ENCODE results near the gene ENDOG. TPM values are rescaled to one million over a fixed set of nuclear protein-coding genes. Genes with fewer than 3 reads are reported as not detected.
"Not testable (repeated sequence)": the region's sequence is repeated elsewhere in the genome, so short reads cannot be mapped to it uniquely, and the experiment has no call there.

ENDOG gene
- total RNA-seq, 3 donors from 2014 or later, result 25.6 to 39.7 (median 25.8) TPM

GRCh38 chr9:128771745-128772519, 46.4 kb upstream of the ENDOG start, which contains the start of gene ZER1:
Gene ZER1 (minus strand): TSS chr9:128771927. CDS start chr9:128755565, 16,362 bp downstream.
- peak; percentile 90 to 94 for DNase-seq (ENCODE audit: low spot score in 2 of 2)
- Histone ChIP-seq H3K27ac (peak within 1 kb of the TSS; percentile 98), H3K9me3 (no peaks in the 10 kb centered on the region), H3K4me1 (peaks cover 4 to 6% of the 10 kb centered on the region in 2 donors), H3K27me3 (no peaks in the 10 kb centered on the region), H3K36me3 (no peaks in the 10 kb centered on the region), H3K4me3 (peak within 1 kb of the TSS; percentile 77 to 98 (median 89))
- TF ChIP-seq POLR2AphosphoS5 (IDR thresholded peaks at IDR 0.05), result peak; percentile 62 to 94 (median 89)
- TF ChIP-seq POLR2A (IDR thresholded peaks at IDR 0.05), result peak; percentile 65
- TF ChIP-seq CTCF (IDR thresholded peaks at IDR 0.05), result peak in 1 of 3 donors; percentile 9
- intact Hi-C loops (cut with DNase I; ENCODE audit: low total_unique reads), result no loop called here

GRCh38 chr9:128773049-128773448, 45.3 kb upstream of the ENDOG start:
- DNase-seq (ENCODE audit: low spot score in 2 of 2), result no peak
- no peaks in the 10 kb centered on the region for H3K27me3 ChIP-seq
- intact Hi-C loops (cut with DNase I; ENCODE audit: low total_unique reads), result no loop called here
- H3K9me3 ChIP-seq, result no peaks in the 10 kb centered on the region
- peaks cover 4 to 6% of the 10 kb centered on the region in 2 donors for H3K4me1 ChIP-seq
- H3K36me3 ChIP-seq, result no peaks in the 10 kb centered on the region
- no peak overlapping the region for H3K27ac ChIP-seq
- TF ChIP-seq CTCF (IDR thresholded peaks at IDR 0.05) (no peak), POLR2A (IDR thresholded peaks at IDR 0.05) (no peak), POLR2AphosphoS5 (IDR thresholded peaks at IDR 0.05) (no peak)
- H3K4me3 ChIP-seq, result no peak overlapping the region

- no peak for DNase-seq (ENCODE audit: low spot score in 2 of 2)
- H3K27ac ChIP-seq, result no peak overlapping the region
- intact Hi-C loops (cut with DNase I; ENCODE audit: low total_unique reads), result no loop called here
- no peaks in the 10 kb centered on the region for H3K36me3 ChIP-seq
- no peak overlapping the region for H3K4me3 ChIP-seq
- TF ChIP-seq CTCF (IDR thresholded peaks at IDR 0.05) (no peak), POLR2AphosphoS5 (IDR thresholded peaks at IDR 0.05) (no peak), POLR2A (IDR thresholded peaks at IDR 0.05) (no peak)
- H3K27me3 ChIP-seq, result no peaks in the 10 kb centered on the region
- H3K9me3 ChIP-seq, result no peaks in the 10 kb centered on the region
- H3K4me1 ChIP-seq, result peaks cover 4 to 6% of the 10 kb centered on the region in 2 donors
These were observed 43.5 kb upstream of the ENDOG start for GRCh38 chr9:128774804-128775203.

- H3K27me3 ChIP-seq; H3K9me3 ChIP-seq; H3K36me3 ChIP-seq; H3K4me3 ChIP-seq; DNase-seq (ENCODE audit: low spot score in 2 of 2); H3K27ac ChIP-seq; intact Hi-C loops (cut with DNase I; ENCODE audit: low total_unique reads); H3K4me1 ChIP-seq: not testable (repeated sequence)
These were observed 38.2 kb upstream of the ENDOG start for GRCh38 chr9:128780093-128780492.

- H3K27ac ChIP-seq, result no peak overlapping the region
- no peaks in the 10 kb centered on the region for H3K9me3 ChIP-seq
- TF ChIP-seq CTCF (IDR thresholded peaks at IDR 0.05), result no peak
- no peak for TF ChIP-seq POLR2A (IDR thresholded peaks at IDR 0.05)
- TF ChIP-seq POLR2AphosphoS5 (IDR thresholded peaks at IDR 0.05), result no peak
- no peak for DNase-seq (ENCODE audit: low spot score in 2 of 2)
- no peak overlapping the region for H3K4me3 ChIP-seq
- no peaks in the 10 kb centered on the region for H3K27me3 ChIP-seq
- H3K36me3 ChIP-seq, result no peaks in the 10 kb centered on the region
- intact Hi-C loops (cut with DNase I; ENCODE audit: low total_unique reads), result no loop called here
- no peaks in the 10 kb centered on the region for H3K4me1 ChIP-seq
These were observed 36.9 kb upstream of the ENDOG start for GRCh38 chr9:128781187-128782070.

Measured in breast epithelium (tissue), 4 donors.